ENCODE results near the gene SIX5. TPM values are rescaled to one million over a fixed set of nuclear protein-coding genes. Genes with fewer than 3 reads are reported as not detected.
A peak's percentile ranks its signal among the peaks of the same experiment; 100 is the strongest.

SIX5 gene
- total and polyA plus RNA-seq, 9 of the 15 experiments (the other 6 are each of a cell fraction or from before 2014, with no cell fraction given): 1.4 to 17.2 (median 7.4) TPM; not detected in 2

DNA sequence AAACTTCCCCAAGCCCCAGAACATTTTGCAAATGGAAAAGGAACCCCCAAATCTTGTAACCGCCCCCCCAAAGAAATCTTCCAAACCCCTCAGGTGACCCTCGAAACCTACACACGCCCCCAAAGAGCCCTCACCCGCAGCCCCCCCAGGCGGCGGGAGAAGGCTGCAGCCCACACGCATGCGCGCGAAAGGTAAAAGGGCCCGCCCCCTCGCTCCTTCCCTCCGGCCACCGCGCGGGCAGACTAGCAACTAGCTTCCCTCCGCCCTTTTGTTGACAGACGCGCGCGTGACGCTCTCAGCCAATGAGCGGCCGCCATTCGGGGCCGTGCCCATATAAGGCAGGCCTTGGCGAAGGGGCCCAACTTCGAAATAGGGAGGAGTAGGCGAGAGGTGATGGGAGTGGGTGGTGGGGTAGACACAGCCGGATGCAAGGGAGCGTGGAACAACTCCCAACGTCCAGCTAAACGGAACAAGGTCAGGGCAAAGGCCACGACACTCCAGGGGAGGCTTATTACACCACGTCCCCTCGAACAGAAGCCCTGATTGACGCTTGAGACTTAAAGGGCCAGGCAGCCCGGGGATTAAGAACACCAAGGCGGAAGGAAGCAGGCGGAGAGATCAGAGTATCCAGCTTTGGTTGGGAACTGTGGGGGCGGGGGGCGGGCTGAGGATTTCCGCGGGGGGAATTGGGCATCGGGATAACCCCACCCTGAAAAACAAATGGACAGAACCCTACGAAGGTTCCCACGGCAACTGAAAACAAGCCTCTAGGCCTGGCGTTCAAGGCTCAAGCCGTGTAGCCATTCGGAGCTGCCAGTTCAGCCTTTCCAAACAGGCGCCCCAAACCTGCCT, 51.7 kb downstream of the SIX5 start:
- Histone ChIP-seq H3K36me3 (ENCODE audit: control insufficient read depth, insufficient read depth, low read length) (peaks cover 41% of the 10 kb centered on the region; the same call in 2 of the 3 replicates), H3K9me1 (ENCODE audit: control insufficient read depth, insufficient read depth, low read length) (no peaks in the 10 kb centered on the region), H3K9ac (ENCODE audit: insufficient read depth in 1 of 2, low read depth in 2 of 2, low read length in 2 of 2) (peak overlapping the region; percentile 93 to 99), H3K4me2 (ENCODE audit: insufficient read depth, low read length) (peak overlapping the region; percentile 99), H4K20me1 (replicated peaks; ENCODE audit: control insufficient read depth, insufficient read depth, low read length) (no peaks in the 10 kb centered on the region), H3K27ac (ENCODE audit: extremely low read depth, low read depth, low read length) (peak overlapping the region; percentile 96), H3K4me1 (replicated peaks in 1 of 2; ENCODE audit: control insufficient read depth in 2 of 2, insufficient read depth in 2 of 2, low read length in 2 of 2) (peaks cover 22 to 30% of the 10 kb centered on the region in 2 experiments), H3K9me3 (replicated peaks; ENCODE audit: control insufficient read depth, insufficient read depth, low read depth, low read length) (no peaks in the 10 kb centered on the region), H3K4me3 (peak overlapping the region; percentile 63), H3K27me3 (ENCODE audit: control insufficient read depth in 2 of 2, insufficient read depth in 2 of 2, low read length in 2 of 2) (no peaks in the 10 kb centered on the region), H3K79me2 (ENCODE audit: control insufficient read depth, insufficient read depth, low read length) (peaks cover 71% of the 10 kb centered on the region), H2AFZ (ENCODE audit: low read depth, low read length) (peak overlapping the region; percentile 73)
- in situ Hi-C loops (cut with MboI) (no loop called here), intact Hi-C loops (cut with micrococcal nuclease) (loop anchor here (1.0 kb wide), 1 partner anchor 53 kb away; no protein-coding TSS in a partner anchor)
- ATAC-seq (peak; percentile 98), FAIRE-seq (peak; percentile 100), DNase-seq (ENCODE audit: extremely low read depth in 1 of 4, low spot score in 3 of 4) (peak; percentile 97 to 99 (median 98))
- BruUV-seq (replicated peaks): no TSS peak
- ChIA-PET CTCF (ENCODE audit: low intra/inter-chr PET ratio) (interaction anchor here (0.6 to 0.7 kb wide), 2 partner anchors 24 to 192 kb away, joined by 3 to 4 read pairs; no protein-coding TSS in a partner anchor), POLR2A (interaction anchor here (0.6 to 5.9 kb wide), 24 partner anchors 9 to 1103 kb away, joined by 3 to 46 read pairs (median 4); partner anchors contain the start of genes FBXO46, GIPR, MEIOSIN and QPCTL)
- 2% methylated on average over 48 of the region's 51 CpGs for WGBS (ENCODE audit: insufficient coverage, low coverage, missing lambda C conversion rate)
- TF ChIP-seq YY1 (IDR thresholded peaks at IDR 0.05; ENCODE audit: borderline replicate concordance in 1 of 3, control insufficient read depth in 1 of 3, extremely low read depth in 1 of 3, insufficient read depth in 3 of 3, insufficient read length in 1 of 3, insufficient replicate concordance in 2 of 3, low read depth in 1 of 3, low read length in 2 of 3) (peak in 1 of 3 experiments; percentile 83), RAD51 (IDR thresholded peaks at IDR 0.05; ENCODE audit: borderline replicate concordance, low read depth) (peak; percentile 92), KDM4B (IDR thresholded peaks at IDR 0.05; ENCODE audit: borderline replicate concordance in 2 of 2, low read depth in 1 of 2) (peak in 1 of 2 experiments; percentile 89; a peak in 2 of 4 replicates), NR2F6 (CRISPR knock-in tag; IDR thresholded peaks at IDR 0.05) (0 out of 2 replicates have a peak, but pooled peaks have one; percentile 37), CTBP1 (IDR thresholded peaks at IDR 0.05; ENCODE audit: borderline replicate concordance) (peak; percentile 82; the same call in 1 of the 2 replicates), ZNF766 (CRISPR knock-in tag; conservative IDR thresholded peaks at IDR 0.05) (peak; percentile 85), PHF21A (IDR thresholded peaks at IDR 0.05; ENCODE audit: borderline replicate concordance, low read depth) (0 out of 2 replicates have a peak, but pooled peaks have one; percentile 19), LEF1 (IDR thresholded peaks at IDR 0.05) (peak; percentile 88), ZNF584 (CRISPR knock-in tag; IDR thresholded peaks at IDR 0.05; ENCODE audit: low read depth) (peak; percentile 95), MAFK (IDR thresholded peaks at IDR 0.05; ENCODE audit: low read length) (peak; percentile 76), SMAD4 (CRISPR knock-in tag; conservative IDR thresholded peaks at IDR 0.05) (peak; percentile 65), HCFC1 (IDR thresholded peaks at IDR 0.05; ENCODE audit: low read depth, low read length) (peak; percentile 58; the same call in 1 of the 2 replicates), HNRNPUL1 (IDR thresholded peaks at IDR 0.05; ENCODE audit: low read length) (no peak)
- TF ChIP-seq, protein P1, sequence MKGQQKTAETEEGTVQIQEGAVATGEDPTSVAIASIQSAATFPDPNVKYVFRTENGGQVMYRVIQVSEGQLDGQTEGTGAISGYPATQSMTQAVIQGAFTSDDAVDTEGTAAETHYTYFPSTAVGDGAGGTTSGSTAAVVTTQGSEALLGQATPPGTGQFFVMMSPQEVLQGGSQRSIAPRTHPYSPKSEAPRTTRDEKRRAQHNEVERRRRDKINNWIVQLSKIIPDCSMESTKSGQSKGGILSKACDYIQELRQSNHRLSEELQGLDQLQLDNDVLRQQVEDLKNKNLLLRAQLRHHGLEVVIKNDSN (CRISPR knock-in tag; IDR thresholded peaks at IDR 0.05): peak; percentile 99
- TF ChIP-seq, protein P2, sequence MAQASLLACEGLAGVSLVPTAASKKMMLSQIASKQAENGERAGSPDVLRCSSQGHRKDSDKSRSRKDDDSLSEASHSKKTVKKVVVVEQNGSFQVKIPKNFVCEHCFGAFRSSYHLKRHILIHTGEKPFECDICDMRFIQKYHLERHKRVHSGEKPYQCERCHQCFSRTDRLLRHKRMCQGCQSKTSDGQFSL (CRISPR knock-in tag; IDR thresholded peaks at IDR 0.05): peak; percentile 63
- TF ChIP-seq, protein P2 (tag; IDR thresholded peaks at IDR 0.05): peak in 1 of 2 experiments; percentile 68; a peak in 1 of 4 replicates
